Stimulated activated CD4-positive, alpha-beta T cell treated with anti-CD3 and anti-CD28 coated beads, TNF-alpha, amount 100 ng/mL, for 4 hours (primary cell): Measurements from ENCODE around the gene GSG1L.

Source experiments
- DNase-seq, 3 experiments: peaks; one replicate each; pipeline ENCODE4 v3.0.0-alpha.2; 2020; ENCODE audit warnings: low read depth in 3 of 3

The GSG1L gene

GRCh38 chr16:27774779-27775178 is 288.7 kb downstream of the GSG1L start:
- DNase-seq, result no peak

GRCh38 chr16:27773344-27773743 is 290.2 kb downstream of the GSG1L start:
- no peak for DNase-seq

- no peak for DNase-seq
These were observed 291.3 kb downstream of the GSG1L start for GRCh38 chr16:27772093-27772825.

GRCh38 chr16:27771201-27771910 is 292.2 kb downstream of the GSG1L start:
- no peak for DNase-seq

- no peak for DNase-seq
These were observed 293.0 kb downstream of the GSG1L start for GRCh38 chr16:27770271-27771196.

- no peak for DNase-seq
These were observed 293.8 kb downstream of the GSG1L start for GRCh38 chr16:27769561-27770255.

GRCh38 chr16:27768651-27769272 is 294.8 kb downstream of the GSG1L start:
- DNase-seq, result no peak

- DNase-seq, result no peak
These were observed 295.4 kb downstream of the GSG1L start for GRCh38 chr16:27767971-27768591.

- no peak for DNase-seq
These were observed 296.4 kb downstream of the GSG1L start for GRCh38 chr16:27767081-27767480.

GRCh38 chr16:27766236-27766925 is 297.1 kb downstream of the GSG1L start:
- no peak for DNase-seq

- DNase-seq, result no peak
These were observed 298.4 kb downstream of the GSG1L start for GRCh38 chr16:27764869-27765675.

- no peak for DNase-seq
These were observed 299.1 kb downstream of the GSG1L start for GRCh38 chr16:27764427-27764826.

- no peak for DNase-seq
These were observed 301.1 kb downstream of the GSG1L start for GRCh38 chr16:27762441-27762840.

- DNase-seq, result no peak
These were observed 301.7 kb downstream of the GSG1L start for GRCh38 chr16:27761816-27762215.

GRCh38 chr16:27760789-27761176 is 302.7 kb downstream of the GSG1L start:
- DNase-seq, result no peak

- no peak for DNase-seq
These were observed 303.3 kb downstream of the GSG1L start for GRCh38 chr16:27759967-27760788.

- DNase-seq, result no peak
These were observed 304.1 kb downstream of the GSG1L start for GRCh38 chr16:27759301-27759871.

GRCh38 chr16:27758544-27758943 is 305.0 kb downstream of the GSG1L start:
- no peak for DNase-seq
